Right lobe of liver (tissue), 4 donors: Measurements from ENCODE around the gene SLC25A10.

ENCODE experiments used
- POLR2A ChIP-seq: fragments of 450-650 bp; IDR thresholded peaks from one replicate; pipeline ENCODE4 v1.6.1; 2017; ENCODE audit warnings: antibody characterized with exemption, mild to moderate bottlenecking
- TF ChIP-seq, protein P1 (sequence below), 4 donors: fragments of 200-600 bp in 3 of 4; fragments of 450-650 bp in 1 of 4; IDR thresholded peaks; one replicate each; pipeline versions ENCODE4 v1.5.1 to v1.8.0; 2016 to 2022; ENCODE audit warnings: antibody characterized with exemption in 4 of 4, mild to moderate bottlenecking in 2 of 4
- donor health status: DM: no; HTN: no; CAD: no.
- donor health status: DM: no; HTN: no; CAD: no.
- donor health status: DM: no; HTN: yes; CAD: no.

DNA sequence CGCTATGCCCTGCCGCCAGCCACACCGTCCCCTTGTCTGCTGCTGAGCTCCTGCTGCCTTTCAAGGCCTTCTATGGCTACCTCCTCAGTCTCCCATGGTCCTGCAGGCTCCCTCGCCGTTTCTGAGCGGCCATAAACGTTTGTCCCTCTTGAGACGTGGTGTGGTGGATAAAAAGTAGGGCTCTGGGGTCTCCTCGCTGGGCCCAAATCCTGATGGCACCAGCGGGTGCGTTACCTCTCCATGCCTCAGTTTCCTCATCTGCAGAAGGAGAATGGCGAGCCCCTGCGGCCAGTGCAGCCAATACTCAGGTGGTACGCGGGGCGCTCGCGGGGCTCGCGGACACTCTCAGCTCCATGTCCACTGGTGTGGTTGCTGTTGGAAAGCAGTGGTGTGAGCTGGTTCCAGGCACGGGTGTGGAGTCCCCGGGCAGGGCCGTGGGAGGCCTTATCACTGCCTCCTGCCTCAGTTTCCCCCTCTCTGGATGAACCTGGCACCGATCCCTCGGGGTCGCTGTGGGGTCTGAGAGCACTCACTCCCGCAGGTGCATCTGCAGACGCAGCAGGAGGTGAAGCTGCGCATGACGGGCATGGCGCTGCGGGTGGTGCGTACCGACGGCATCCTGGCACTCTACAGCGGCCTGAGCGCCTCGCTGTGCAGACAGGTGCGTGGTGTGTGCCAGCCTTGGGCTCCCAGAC is 2.5 kb downstream of the SLC25A10 start:
- TF ChIP-seq, protein P1, sequence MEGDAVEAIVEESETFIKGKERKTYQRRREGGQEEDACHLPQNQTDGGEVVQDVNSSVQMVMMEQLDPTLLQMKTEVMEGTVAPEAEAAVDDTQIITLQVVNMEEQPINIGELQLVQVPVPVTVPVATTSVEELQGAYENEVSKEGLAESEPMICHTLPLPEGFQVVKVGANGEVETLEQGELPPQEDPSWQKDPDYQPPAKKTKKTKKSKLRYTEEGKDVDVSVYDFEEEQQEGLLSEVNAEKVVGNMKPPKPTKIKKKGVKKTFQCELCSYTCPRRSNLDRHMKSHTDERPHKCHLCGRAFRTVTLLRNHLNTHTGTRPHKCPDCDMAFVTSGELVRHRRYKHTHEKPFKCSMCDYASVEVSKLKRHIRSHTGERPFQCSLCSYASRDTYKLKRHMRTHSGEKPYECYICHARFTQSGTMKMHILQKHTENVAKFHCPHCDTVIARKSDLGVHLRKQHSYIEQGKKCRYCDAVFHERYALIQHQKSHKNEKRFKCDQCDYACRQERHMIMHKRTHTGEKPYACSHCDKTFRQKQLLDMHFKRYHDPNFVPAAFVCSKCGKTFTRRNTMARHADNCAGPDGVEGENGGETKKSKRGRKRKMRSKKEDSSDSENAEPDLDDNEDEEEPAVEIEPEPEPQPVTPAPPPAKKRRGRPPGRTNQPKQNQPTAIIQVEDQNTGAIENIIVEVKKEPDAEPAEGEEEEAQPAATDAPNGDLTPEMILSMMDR (IDR thresholded peaks at IDR 0.05): no peak
- TF ChIP-seq POLR2A: no peak
